Measurements from ENCODE around the gene AK5.

Gene AK5

GRCh38 chr1:77471691-77472090, 189.9 kb downstream of the AK5 start:
- no peak for TF ChIP-seq CTCF (IDR thresholded peaks at IDR 0.05; ENCODE audit: control insufficient read depth, extremely low read depth, insufficient read depth)
- no peak overlapping the region for H3K4me3 ChIP-seq (ENCODE audit: low read depth, low read length)
- no peak for DNase-seq (ENCODE audit: low read depth)

DNA sequence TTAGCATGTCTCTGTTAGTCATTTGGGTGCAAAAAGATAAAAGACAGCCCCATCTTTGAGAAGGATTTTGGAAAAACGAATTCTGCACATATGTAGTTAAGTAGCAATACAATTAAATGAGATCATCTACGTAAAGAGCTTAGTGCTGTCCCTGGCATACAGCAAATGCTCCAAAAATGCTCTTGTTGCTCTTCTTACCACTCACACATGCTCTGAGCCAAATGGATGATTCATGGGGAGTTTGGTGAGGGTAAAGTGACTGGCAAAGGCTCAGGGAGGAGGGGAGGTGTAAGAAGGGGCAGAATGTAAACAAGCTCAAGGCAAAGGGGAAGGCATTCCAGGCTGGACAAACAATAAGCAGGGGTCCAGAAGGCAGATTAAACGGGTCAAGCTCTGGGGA, 191.9 kb downstream of the AK5 start:
- no peak for TF ChIP-seq CTCF (IDR thresholded peaks at IDR 0.05; ENCODE audit: control insufficient read depth, extremely low read depth, insufficient read depth)

GRCh38 chr1:77475641-77476040, 193.8 kb downstream of the AK5 start:
- H3K4me3 ChIP-seq (ENCODE audit: low read depth, low read length), result no peak overlapping the region
- DNase-seq (ENCODE audit: low read depth), result peak; percentile 53
- TF ChIP-seq CTCF (IDR thresholded peaks at IDR 0.05; ENCODE audit: control insufficient read depth, extremely low read depth, insufficient read depth), result no peak

More for the DNA sequence above, 191.9 kb downstream of the AK5 start:
- no peak overlapping the region for H3K4me3 ChIP-seq (ENCODE audit: low read depth, low read length)
- no peak for DNase-seq (ENCODE audit: low read depth)

- no peak for DNase-seq (ENCODE audit: low read depth)
Observed at GRCh38 chr1:77476475-77476874, 194.7 kb downstream of the AK5 start.

GRCh38 chr1:77484334-77484733, 202.5 kb downstream of the AK5 start:
- no peak for TF ChIP-seq CTCF (IDR thresholded peaks at IDR 0.05; ENCODE audit: control insufficient read depth, extremely low read depth, insufficient read depth)
- DNase-seq (ENCODE audit: low read depth), result no peak
- no peak overlapping the region for H3K4me3 ChIP-seq (ENCODE audit: low read depth, low read length)

More at GRCh38 chr1:77476475-77476874, 194.7 kb downstream of the AK5 start:
- no peak overlapping the region for H3K4me3 ChIP-seq (ENCODE audit: low read depth, low read length)
- no peak for TF ChIP-seq CTCF (IDR thresholded peaks at IDR 0.05; ENCODE audit: control insufficient read depth, extremely low read depth, insufficient read depth)

DNA sequence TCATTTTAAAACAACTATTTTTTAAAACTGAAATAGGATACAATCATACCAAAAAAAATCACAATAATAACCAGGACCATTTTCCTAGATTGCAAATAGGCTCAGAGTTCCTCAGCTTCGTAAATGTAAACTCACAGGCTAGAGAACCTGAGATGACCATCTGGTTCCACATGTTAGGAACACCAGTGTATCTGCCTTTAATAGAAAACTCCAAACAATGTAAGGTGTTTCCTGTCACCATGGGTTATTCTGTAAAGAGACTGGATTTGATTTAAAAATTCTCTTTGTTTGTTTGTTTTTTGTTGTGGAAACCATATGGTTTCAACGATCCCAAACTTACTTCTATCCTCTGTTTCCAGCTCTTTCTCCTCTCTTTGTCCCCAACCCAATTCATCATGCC, 203.1 kb downstream of the AK5 start:
- DNase-seq (ENCODE audit: low read depth), result no peak
- H3K4me3 ChIP-seq (ENCODE audit: low read depth, low read length), result no peak overlapping the region
- TF ChIP-seq CTCF (IDR thresholded peaks at IDR 0.05; ENCODE audit: control insufficient read depth, extremely low read depth, insufficient read depth), result no peak

DNA sequence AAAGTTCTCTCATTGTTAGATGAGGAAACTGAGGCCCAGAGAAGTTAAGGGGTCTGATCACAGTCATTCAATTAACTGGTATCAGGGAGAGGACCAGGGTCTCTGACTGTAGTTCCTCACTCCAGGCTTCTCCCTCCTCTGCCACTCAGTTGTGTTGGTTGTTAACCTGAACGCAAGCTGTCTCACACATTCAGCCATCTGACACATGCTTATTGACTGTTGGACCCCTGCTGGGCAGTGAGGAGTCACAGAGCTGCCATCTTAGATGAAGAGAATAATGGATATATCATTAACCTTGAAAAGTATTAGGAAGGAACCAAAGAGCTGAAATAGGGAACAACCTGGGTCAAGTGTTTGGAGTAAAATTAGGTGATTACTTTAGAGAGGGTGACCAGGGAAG, 205.8 kb downstream of the AK5 start:
- no peak overlapping the region for H3K4me3 ChIP-seq (ENCODE audit: low read depth, low read length)
- TF ChIP-seq CTCF (IDR thresholded peaks at IDR 0.05; ENCODE audit: control insufficient read depth, extremely low read depth, insufficient read depth), result no peak
- DNase-seq (ENCODE audit: low read depth), result no peak

Measured in LNCaP clone FGC (cell line).